CD4-positive, alpha-beta memory T cell (primary cell): ENCODE measurements around the gene ABHD2. TPM values are rescaled to one million over a fixed set of nuclear protein-coding genes. Genes with fewer than 3 reads are reported as not detected.

Experiments
- CTCF ChIA-PET: fragments of 350-600 bp; sonication (Branson Sonifier 250); formaldehyde crosslinking; loops from one replicate; lab custom pipeline; 2021; ENCODE audit warnings: inconsistent platforms; ENCODE audit not compliant: partially characterized antibody; lab: Charles Lee
- POLR2A ChIA-PET: fragments of 350-600 bp; sonication (Branson Sonifier 250); formaldehyde crosslinking; loops from one replicate; lab custom pipeline; 2021; ENCODE audit not compliant: partially characterized antibody; lab: Charles Lee
- DNase-seq, 5 donors: peaks; one replicate each; pipeline versions ENCODE4 v3.0.0 to v3.0.0-alpha.2; 2020 to 2022; ENCODE audit warnings: mixed read lengths in 1 of 5
- H3K27ac ChIP-seq: one replicate; pipeline ENCODE4 v1.7.0; 2013; ENCODE audit warnings: low read depth, low read length
- H3K27me3 ChIP-seq: 2 replicates; pipeline ENCODE4 v1.7.0; 2013; ENCODE audit warnings: mild to moderate bottlenecking, low read length, moderate library complexity; ENCODE audit not compliant: insufficient read depth
- H3K36me3 ChIP-seq: 2 replicates; pipeline ENCODE4 v1.7.0; 2013; ENCODE audit warnings: mild to moderate bottlenecking, low read length, moderate library complexity; ENCODE audit not compliant: insufficient read depth
- H3K4me1 ChIP-seq: 2 replicates; pipeline ENCODE4 v1.7.0; 2013; ENCODE audit warnings: mild to moderate bottlenecking, low read length, moderate library complexity; ENCODE audit not compliant: insufficient read depth
- H3K4me3 ChIP-seq, 2 donors: one replicate each; pipeline ENCODE4 v1.7.0; 2013; ENCODE audit warnings: low read length in 2 of 2, mild to moderate bottlenecking in 1 of 2
- H3K9me3 ChIP-seq, 2 donors: one replicate each; pipeline ENCODE4 v1.7.0; 2013; ENCODE audit warnings: low read length in 2 of 2, control low read depth in 1 of 2; ENCODE audit not compliant: control insufficient read depth in 1 of 2
- H3K27ac Mint-ChIP-seq, 7 donors: one replicate each; pipeline ENCODE4 v1.8.0; 2020 to 2021; ENCODE audit warnings: mixed read lengths in 7 of 7, mild to moderate bottlenecking in 6 of 7, inconsistent platforms in 3 of 7, moderate library complexity in 3 of 7
- H3K27me3 Mint-ChIP-seq, 2 donors: one replicate each; pipeline ENCODE4 v1.8.0; 2020 to 2021; ENCODE audit warnings: mixed read lengths in 2 of 2
- H3K36me3 Mint-ChIP-seq, 2 donors: one replicate each; pipeline ENCODE4 v1.8.0; 2020 to 2021; ENCODE audit warnings: mixed read lengths in 2 of 2, inconsistent platforms in 1 of 2, mild to moderate bottlenecking in 1 of 2
- H3K4me1 Mint-ChIP-seq, 4 donors: one replicate each; pipeline ENCODE4 v1.8.0; 2020 to 2021; ENCODE audit warnings: mixed read lengths in 4 of 4, mild to moderate bottlenecking in 1 of 4
- H3K4me3 Mint-ChIP-seq, 8 donors: one replicate each; pipeline ENCODE4 v1.8.0; 2020 to 2021; ENCODE audit warnings: mixed read lengths in 8 of 8, mild to moderate bottlenecking in 7 of 8, moderate library complexity in 6 of 8, inconsistent platforms in 3 of 8
- H3K9me3 Mint-ChIP-seq, 8 donors: one replicate each; pipeline ENCODE4 v1.8.0; 2020 to 2021; ENCODE audit warnings: mixed read lengths in 8 of 8, mild to moderate bottlenecking in 5 of 8, inconsistent platforms in 3 of 8, moderate library complexity in 1 of 8
- intact Hi-C: fragments of 100-400 bp; cut with micrococcal nuclease; formaldehyde crosslinking; loops from one replicate; pipeline ENCODE4 v1.15.1; 2023
- polyA plus RNA-seq, 2 donors: library from polyadenylated mRNA; unstranded; fragments of 300-500 nt; fragmentation: Illumina TruSeq; gene quantifications; one replicate each; pipeline ENCODE4 v1.2.3, GENCODE V29; 2021
- total RNA-seq, 2 experiments: library from RNA; stranded (reverse); gene quantifications; one replicate each; pipeline ENCODE4 v1.2.3, GENCODE V29; 2021

ABHD2 gene
- total and polyA plus RNA-seq, 4 experiments from 2014 or later, result 12.7 to 68.9 (median 46.6) TPM

GRCh38 chr15:89215627-89216026 lies 127.4 kb downstream of the ABHD2 start:
- no peak overlapping the region for H3K27ac ChIP-seq
- no peaks in the 10 kb centered on the region for H3K27me3 ChIP-seq
- Mint-ChIP-seq H3K4me1 (no peaks in the 10 kb centered on the region), H3K4me3 (no peak overlapping the region), H3K36me3 (no peaks in the 10 kb centered on the region), H3K9me3 (no peaks in the 10 kb centered on the region), H3K27ac (no peak overlapping the region), H3K27me3 (no peaks in the 10 kb centered on the region)
- H3K4me3 ChIP-seq, result no peak overlapping the region
- ChIA-PET CTCF (interaction anchor here (1.8 kb wide), 1 partner anchor 10 kb away, joined by 11 read pairs; no protein-coding TSS in a partner anchor), POLR2A (no interaction called here)
- no peaks in the 10 kb centered on the region for H3K36me3 ChIP-seq
- no peak for DNase-seq
- intact Hi-C loops, result no loop called here
- H3K9me3 ChIP-seq, result no peaks in the 10 kb centered on the region
- no peaks in the 10 kb centered on the region for H3K4me1 ChIP-seq

- H3K4me3 ChIP-seq, result no peak overlapping the region
- no peaks in the 10 kb centered on the region for H3K36me3 ChIP-seq
- no peaks in the 10 kb centered on the region for H3K4me1 ChIP-seq
- no peak overlapping the region for H3K27ac ChIP-seq
- CTCF ChIA-PET, result interaction anchor here (2.8 kb wide), 1 partner anchor 11 kb away, joined by 18 read pairs; no protein-coding TSS in a partner anchor
- no peak for DNase-seq
- Mint-ChIP-seq H3K4me1 (no peaks in the 10 kb centered on the region), H3K27ac (no peak overlapping the region), H3K9me3 (no peaks in the 10 kb centered on the region), H3K4me3 (no peak overlapping the region), H3K36me3 (no peaks in the 10 kb centered on the region), H3K27me3 (no peaks in the 10 kb centered on the region)
- intact Hi-C loops, result no loop called here
- POLR2A ChIA-PET, result no interaction called here
- no peaks in the 10 kb centered on the region for H3K9me3 ChIP-seq
- H3K27me3 ChIP-seq, result no peaks in the 10 kb centered on the region
Measured at GRCh38 chr15:89217031-89217430, 128.8 kb downstream of the ABHD2 start.

- Mint-ChIP-seq H3K4me3 (no peak overlapping the region), H3K4me1 (no peaks in the 10 kb centered on the region), H3K27ac (no peak overlapping the region), H3K9me3 (no peaks in the 10 kb centered on the region), H3K27me3 (peaks cover 0 to 4% of the 10 kb centered on the region in 2 donors), H3K36me3 (no peaks in the 10 kb centered on the region)
- intact Hi-C loops, result no loop called here
- CTCF ChIA-PET, result interaction anchor here (2.8 kb wide), 1 partner anchor 12 kb away, joined by 18 read pairs; no protein-coding TSS in a partner anchor
- no peak overlapping the region for H3K4me3 ChIP-seq
- H3K27me3 ChIP-seq, result no peaks in the 10 kb centered on the region
- H3K9me3 ChIP-seq, result no peaks in the 10 kb centered on the region
- H3K36me3 ChIP-seq, result no peaks in the 10 kb centered on the region
- no peak for DNase-seq
- H3K4me1 ChIP-seq, result no peaks in the 10 kb centered on the region
- H3K27ac ChIP-seq, result no peak overlapping the region
- POLR2A ChIA-PET, result interaction anchor here (1.1 kb wide), 1 partner anchor 19 kb away, joined by 3 read pairs; no protein-coding TSS in a partner anchor
Measured at GRCh38 chr15:89217686-89218376, 129.6 kb downstream of the ABHD2 start.

GRCh38 chr15:89218531-89218930 lies 130.3 kb downstream of the ABHD2 start:
- ChIA-PET POLR2A (interaction anchor here (1.1 kb wide), 1 partner anchor 18 kb away, joined by 3 read pairs; no protein-coding TSS in a partner anchor), CTCF (interaction anchor here (2.8 kb wide), 1 partner anchor 12 kb away, joined by 18 read pairs; no protein-coding TSS in a partner anchor)
- Histone ChIP-seq H3K27ac (no peak overlapping the region), H3K27me3 (no peaks in the 10 kb centered on the region), H3K9me3 (no peaks in the 10 kb centered on the region), H3K4me1 (no peaks in the 10 kb centered on the region), H3K4me3 (no peak overlapping the region), H3K36me3 (no peaks in the 10 kb centered on the region)
- Mint-ChIP-seq H3K4me3 (no peak overlapping the region), H3K36me3 (no peaks in the 10 kb centered on the region), H3K27me3 (peaks cover 0 to 4% of the 10 kb centered on the region in 2 donors), H3K9me3 (no peaks in the 10 kb centered on the region), H3K4me1 (no peaks in the 10 kb centered on the region), H3K27ac (no peak overlapping the region)
- DNase-seq, result no peak
- intact Hi-C loops, result no loop called here

- intact Hi-C loops, result no loop called here
- no peak within 1 kb of the TSS for H3K27ac Mint-ChIP-seq
- CTCF ChIA-PET, result no interaction called here
Measured at GRCh38 chr15:89221543-89221942, 133.3 kb downstream of the ABHD2 start, which contains the start of gene RLBP1. RLBP1 (minus strand) TSS chr15:89221579; CDS start chr15:89218975, 2,604 bp downstream.

GRCh38 chr15:89225588-89225987 lies 137.3 kb downstream of the ABHD2 start:
- Mint-ChIP-seq H3K4me3 (no peak overlapping the region), H3K36me3 (no peaks in the 10 kb centered on the region), H3K4me1 (no peaks in the 10 kb centered on the region), H3K9me3 (peaks cover 0 to 1% (median 0%) of the 10 kb centered on the region in 8 donors), H3K27me3 (peaks cover 4 to 6% of the 10 kb centered on the region in 2 donors), H3K27ac (no peak overlapping the region)
- POLR2A ChIA-PET, result no interaction called here
- Histone ChIP-seq H3K27me3 (no peaks in the 10 kb centered on the region), H3K4me3 (no peak overlapping the region), H3K27ac (no peak overlapping the region), H3K9me3 (no peaks in the 10 kb centered on the region), H3K36me3 (no peaks in the 10 kb centered on the region), H3K4me1 (no peaks in the 10 kb centered on the region)
- DNase-seq, result no peak
- CTCF ChIA-PET, result no interaction called here
- intact Hi-C loops, result no loop called here

More at GRCh38 chr15:89221543-89221942, 133.3 kb downstream of the ABHD2 start, which contains the start of gene RLBP1:
- Histone ChIP-seq H3K27me3 (no peaks in the 10 kb centered on the region), H3K4me1 (no peaks in the 10 kb centered on the region), H3K27ac (no peak within 1 kb of the TSS), H3K36me3 (no peaks in the 10 kb centered on the region), H3K9me3 (no peaks in the 10 kb centered on the region), H3K4me3 (no peak within 1 kb of the TSS)
- Mint-ChIP-seq H3K36me3 (no peaks in the 10 kb centered on the region), H3K9me3 (peaks cover 0 to 1% (median 0%) of the 10 kb centered on the region in 8 donors), H3K4me1 (no peaks in the 10 kb centered on the region), H3K27me3 (peaks cover 0 to 4% of the 10 kb centered on the region in 2 donors), H3K4me3 (no peak within 1 kb of the TSS)
- no peak for DNase-seq
- POLR2A ChIA-PET, result no interaction called here

- H3K4me3 Mint-ChIP-seq, result no peak overlapping the region
- no peaks in the 10 kb centered on the region for H3K27me3 ChIP-seq
- ChIA-PET POLR2A (no interaction called here), CTCF (no interaction called here)
- H3K36me3 Mint-ChIP-seq, result no peaks in the 10 kb centered on the region
- H3K27me3 Mint-ChIP-seq, result peaks cover 4 to 6% of the 10 kb centered on the region in 2 donors
- no peaks in the 10 kb centered on the region for H3K4me1 ChIP-seq
- no peak overlapping the region for H3K27ac ChIP-seq
- H3K9me3 ChIP-seq, result no peaks in the 10 kb centered on the region
- no peak for DNase-seq
- intact Hi-C loops, result no loop called here
- no peaks in the 10 kb centered on the region for H3K4me1 Mint-ChIP-seq
- no peak overlapping the region for H3K27ac Mint-ChIP-seq
- H3K36me3 ChIP-seq, result no peaks in the 10 kb centered on the region
- no peak overlapping the region for H3K4me3 ChIP-seq
- peaks cover 0 to 1% (median 0%) of the 10 kb centered on the region in 8 donors for H3K9me3 Mint-ChIP-seq
Measured at GRCh38 chr15:89226359-89227221, 138.3 kb downstream of the ABHD2 start.
